T-helper 2 cell treated with Interferon-gamma antibody and Interleukin-4, amounts not matched to agents 100 ng/mL and 5 ng/mL, for 36 hours (primary cell): ENCODE measurements around the gene IL1RAPL1. TPM values are rescaled to one million over a fixed set of nuclear protein-coding genes. Genes with fewer than 3 reads are reported as not detected.

Experiments used
- intact Hi-C: fragments of 100-400 bp; cut with micrococcal nuclease; formaldehyde crosslinking; loops from one replicate; pipeline ENCODE4 v1.15.1; 2023
- total RNA-seq: library from RNA; stranded (reverse); gene quantifications from 2 replicates; pipeline ENCODE4 v1.2.3, GENCODE V29; 2022

Gene IL1RAPL1
- total RNA-seq, 1 donor from 2014 or later, result not detected

DNA sequence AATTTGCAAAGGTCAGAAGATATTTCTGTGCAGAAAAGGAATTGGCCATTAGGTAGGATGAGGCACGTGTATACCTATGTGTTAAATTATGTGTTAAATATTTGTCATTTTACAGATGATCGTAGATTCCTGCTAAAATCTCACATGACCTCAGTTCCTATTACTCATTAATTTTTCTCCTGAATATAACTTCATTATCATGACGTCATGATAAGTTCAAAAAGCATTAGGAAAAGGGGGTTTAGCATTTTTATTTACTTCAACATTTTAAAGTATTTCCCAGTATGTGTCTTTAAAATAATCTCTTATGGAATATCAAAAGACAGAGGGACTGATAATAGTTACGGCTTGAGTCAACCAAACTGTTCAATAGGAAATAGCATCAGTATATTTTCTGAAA lies 372.8 kb downstream of the IL1RAPL1 start:
- intact Hi-C loops, result no loop called here

GRCh38 chrX:28966331-28966730 lies 379.1 kb downstream of the IL1RAPL1 start:
- intact Hi-C loops, result no loop called here

GRCh38 chrX:28969126-28969525 lies 381.9 kb downstream of the IL1RAPL1 start:
- intact Hi-C loops, result no loop called here

DNA sequence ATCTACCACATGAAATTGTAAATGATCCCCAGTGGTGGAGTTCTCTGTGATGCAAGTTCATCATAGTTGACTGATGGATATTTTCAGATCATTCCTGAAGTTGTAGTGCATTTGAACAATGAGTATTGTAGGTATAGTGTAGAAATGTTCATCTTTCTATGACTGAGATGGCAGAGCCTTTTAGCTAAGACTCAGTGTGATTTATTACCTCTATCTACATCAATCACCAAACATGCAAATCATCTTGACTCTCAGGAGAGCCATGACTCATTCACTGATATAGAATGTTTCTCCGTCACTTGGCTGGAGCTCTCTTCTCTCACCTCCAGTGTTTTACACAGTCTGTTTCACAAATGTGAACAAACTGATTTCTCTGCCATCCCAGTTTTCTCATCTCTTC lies 392.6 kb downstream of the IL1RAPL1 start:
- intact Hi-C loops, result no loop called here

- intact Hi-C loops, result no loop called here
These were observed 394.7 kb downstream of the IL1RAPL1 start for GRCh38 chrX:28981952-28982351.

- intact Hi-C loops, result no loop called here
These were observed 401.0 kb downstream of the IL1RAPL1 start for GRCh38 chrX:28988246-28988645.

DNA sequence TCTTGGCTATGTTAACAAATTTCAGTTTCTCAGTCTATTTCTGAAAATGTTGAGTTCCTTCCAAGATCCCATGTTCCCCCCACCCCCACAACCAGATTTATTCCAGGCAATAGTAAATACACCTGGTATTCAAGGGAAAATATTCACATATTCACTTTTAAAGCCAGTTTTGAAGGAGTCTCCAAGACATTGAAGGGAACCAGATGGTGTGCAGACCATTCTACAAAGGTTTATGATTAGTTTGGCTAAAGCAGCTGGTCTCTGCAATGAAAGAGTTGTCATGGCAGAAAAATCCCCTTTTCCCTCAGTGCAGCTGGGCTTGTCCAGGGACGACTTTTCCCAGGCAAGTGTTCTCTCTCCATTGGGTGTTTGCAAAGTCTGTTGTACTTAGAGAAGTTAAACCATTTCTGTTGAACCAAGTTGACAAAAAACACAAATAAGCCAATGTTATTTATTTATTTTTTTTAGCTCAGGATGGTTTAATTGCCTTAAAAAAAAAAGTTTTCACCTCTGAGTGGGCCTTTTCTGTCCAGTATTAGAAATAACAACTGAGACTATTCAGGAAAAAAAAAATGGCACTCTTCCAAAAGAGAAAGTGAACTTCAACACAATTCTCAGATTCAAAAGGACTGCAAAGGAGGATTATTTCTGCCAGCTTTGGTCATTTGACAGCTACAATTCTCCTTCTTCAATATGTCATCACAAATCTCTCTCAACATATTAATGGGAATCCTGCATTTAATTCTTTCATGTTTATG lies 410.6 kb downstream of the IL1RAPL1 start:
- intact Hi-C loops, result no loop called here

GRCh38 chrX:28998609-28999135 lies 411.4 kb downstream of the IL1RAPL1 start:
- intact Hi-C loops, result no loop called here

- intact Hi-C loops, result no loop called here
These were observed 425.6 kb downstream of the IL1RAPL1 start for GRCh38 chrX:29012867-29013266.

GRCh38 chrX:29023207-29023606 lies 436.0 kb downstream of the IL1RAPL1 start:
- intact Hi-C loops, result no loop called here

DNA sequence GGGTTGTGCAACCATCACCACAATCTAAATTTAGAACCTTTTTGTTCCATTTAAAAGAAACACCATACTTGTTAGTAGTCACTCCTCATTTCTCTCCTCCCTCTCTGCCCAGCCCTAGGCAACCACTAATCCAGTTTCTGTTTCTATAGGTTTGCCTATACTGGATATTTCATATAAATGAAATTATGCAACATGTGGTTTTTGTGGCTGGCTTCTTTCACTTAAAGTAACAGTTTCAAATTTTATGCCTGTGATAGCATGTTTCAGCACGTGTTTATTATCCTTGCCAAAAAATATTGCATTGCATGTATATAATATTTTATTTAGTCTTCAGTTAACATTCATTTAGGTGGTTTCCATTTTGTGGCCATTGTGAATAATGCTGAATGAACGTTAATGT lies 437.6 kb downstream of the IL1RAPL1 start:
- intact Hi-C loops, result no loop called here

DNA sequence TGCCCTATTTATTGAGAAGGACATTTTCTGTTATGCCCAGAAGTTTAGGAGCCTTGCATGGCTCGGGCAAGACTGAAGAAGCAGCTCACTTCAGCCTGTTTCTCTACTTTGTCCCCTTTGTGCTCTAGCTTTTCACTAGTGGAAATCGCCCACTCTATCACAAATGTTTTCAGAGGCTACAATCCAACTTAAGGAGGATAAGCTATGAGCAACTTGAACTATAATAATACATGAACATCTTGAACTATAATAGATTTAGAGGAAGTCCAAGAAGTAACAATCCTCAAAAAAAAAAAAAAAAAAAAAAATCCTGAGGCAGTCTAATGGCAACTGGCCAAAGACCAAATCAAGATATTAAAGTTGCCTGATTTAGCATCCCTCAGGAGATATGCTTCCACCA lies 452.3 kb downstream of the IL1RAPL1 start:
- intact Hi-C loops, result no loop called here

- intact Hi-C loops, result no loop called here
These were observed 452.9 kb downstream of the IL1RAPL1 start for GRCh38 chrX:29040160-29040559.

- intact Hi-C loops, result no loop called here
These were observed 455.1 kb downstream of the IL1RAPL1 start for GRCh38 chrX:29042341-29042740.

GRCh38 chrX:29043746-29044145 lies 456.5 kb downstream of the IL1RAPL1 start:
- intact Hi-C loops, result no loop called here

- intact Hi-C loops, result no loop called here
These were observed 457.4 kb downstream of the IL1RAPL1 start for GRCh38 chrX:29044423-29045184.

DNA sequence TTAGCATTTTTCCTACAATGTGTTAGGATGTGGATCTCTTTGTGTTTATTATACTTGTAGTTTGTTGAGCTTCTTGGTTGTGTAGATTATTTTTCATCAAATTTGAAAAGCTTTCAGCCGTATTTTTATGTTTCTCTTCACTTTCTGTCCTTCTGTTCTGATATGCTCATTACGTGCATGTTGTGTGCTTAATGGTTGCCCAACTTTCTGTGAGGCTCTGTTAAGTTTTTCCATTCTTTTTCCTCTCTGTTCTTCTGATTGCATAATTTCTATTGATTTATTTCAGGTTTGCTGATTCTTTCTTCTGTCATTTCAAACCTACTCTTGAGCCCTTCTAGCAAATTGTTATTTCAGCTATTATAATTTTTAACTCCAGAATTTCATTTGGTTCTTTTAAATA lies 478.2 kb downstream of the IL1RAPL1 start:
- intact Hi-C loops, result no loop called here

- intact Hi-C loops, result no loop called here
These were observed 479.3 kb downstream of the IL1RAPL1 start for GRCh38 chrX:29066516-29066915.

- intact Hi-C loops, result no loop called here
These were observed 480.1 kb downstream of the IL1RAPL1 start for GRCh38 chrX:29067351-29067750.

DNA sequence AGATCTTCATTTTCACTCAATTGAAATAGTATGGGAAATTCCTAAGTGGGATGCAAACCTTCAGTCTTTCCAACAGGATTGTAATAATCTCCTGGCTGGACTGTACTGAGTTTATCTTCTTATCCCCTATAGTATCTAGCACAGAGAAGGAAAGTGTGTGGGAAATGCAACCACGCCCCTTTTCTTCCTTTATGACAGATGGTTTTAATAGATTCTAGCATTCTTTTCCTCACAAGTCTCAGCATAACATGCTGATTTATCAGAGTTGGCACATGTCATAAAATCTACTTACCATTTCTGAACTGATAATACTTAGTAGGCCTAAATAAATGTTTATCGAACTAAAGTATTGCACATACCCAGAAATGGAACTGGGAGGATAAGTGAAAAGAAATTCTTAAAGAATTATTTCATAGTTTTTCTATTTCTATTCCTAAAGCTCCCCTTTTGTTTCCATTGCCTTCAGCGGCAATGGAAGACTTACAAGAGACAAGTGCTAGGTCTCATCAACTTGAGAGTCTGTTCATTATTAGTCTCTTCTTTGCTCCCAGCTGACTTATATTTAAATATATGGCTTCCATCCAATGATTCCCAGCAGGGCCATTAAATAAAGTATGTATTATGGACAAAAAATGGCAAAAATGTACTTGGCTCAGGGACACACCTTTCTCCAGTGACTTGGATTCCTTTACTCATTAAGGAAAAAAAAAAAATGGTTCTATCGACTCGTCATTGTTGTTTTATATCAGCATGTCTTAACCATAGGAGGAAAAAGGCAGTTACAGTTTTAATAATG lies 484.5 kb downstream of the IL1RAPL1 start:
- intact Hi-C loops, result no loop called here

- intact Hi-C loops, result no loop called here
These were observed 495.3 kb downstream of the IL1RAPL1 start for GRCh38 chrX:29082558-29082957.

DNA sequence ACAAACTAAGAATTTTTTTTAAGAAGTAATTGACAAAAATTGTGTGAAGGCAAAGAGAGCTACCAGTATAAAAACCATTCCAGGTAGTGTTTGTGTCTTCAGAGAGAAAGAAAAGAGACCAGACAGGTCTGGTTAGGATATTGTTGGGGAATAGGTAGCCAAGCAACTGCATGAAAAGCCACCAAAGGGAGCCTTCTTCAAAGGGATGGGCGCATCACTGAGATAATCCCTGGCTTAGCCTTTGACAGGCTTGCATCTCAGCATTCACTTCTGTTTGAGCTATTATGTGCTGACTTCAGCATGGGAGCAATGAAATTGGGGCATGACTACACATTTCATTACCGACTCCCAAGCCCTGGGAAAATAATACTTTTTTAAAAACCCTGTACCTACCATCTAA lies 496.6 kb downstream of the IL1RAPL1 start:
- intact Hi-C loops, result no loop called here
